ENCODE measurements around the gene RANBP1.

DNA sequence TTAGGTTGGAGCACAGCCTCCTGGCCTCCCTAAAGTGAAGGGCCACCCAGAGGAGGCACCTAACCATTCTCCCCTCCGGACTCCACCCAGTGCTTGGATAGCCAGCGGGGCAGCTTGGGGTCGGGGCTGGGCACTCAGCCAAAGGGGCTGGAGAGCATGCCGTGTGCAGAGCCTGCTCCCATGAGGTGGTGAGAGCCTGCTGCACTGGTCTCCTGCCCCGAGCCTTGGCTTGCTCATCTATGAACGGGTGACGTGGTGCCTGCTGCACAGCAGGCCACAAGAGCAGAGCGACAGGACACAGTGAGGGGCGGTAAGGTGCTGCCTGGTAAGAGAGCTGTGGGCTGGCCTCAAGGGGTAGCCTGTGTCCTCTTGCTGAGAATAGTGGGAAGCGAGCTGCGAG is 49.0 kb downstream of the RANBP1 start:
- TF ChIP-seq POLR2A (IDR thresholded peaks at IDR 0.05; ENCODE audit: low read depth) (no peak), EP300 (IDR thresholded peaks at IDR 0.05) (no peak), POLR2AphosphoS5 (IDR thresholded peaks at IDR 0.05) (no peak)
- TF ChIP-seq, protein P1, sequence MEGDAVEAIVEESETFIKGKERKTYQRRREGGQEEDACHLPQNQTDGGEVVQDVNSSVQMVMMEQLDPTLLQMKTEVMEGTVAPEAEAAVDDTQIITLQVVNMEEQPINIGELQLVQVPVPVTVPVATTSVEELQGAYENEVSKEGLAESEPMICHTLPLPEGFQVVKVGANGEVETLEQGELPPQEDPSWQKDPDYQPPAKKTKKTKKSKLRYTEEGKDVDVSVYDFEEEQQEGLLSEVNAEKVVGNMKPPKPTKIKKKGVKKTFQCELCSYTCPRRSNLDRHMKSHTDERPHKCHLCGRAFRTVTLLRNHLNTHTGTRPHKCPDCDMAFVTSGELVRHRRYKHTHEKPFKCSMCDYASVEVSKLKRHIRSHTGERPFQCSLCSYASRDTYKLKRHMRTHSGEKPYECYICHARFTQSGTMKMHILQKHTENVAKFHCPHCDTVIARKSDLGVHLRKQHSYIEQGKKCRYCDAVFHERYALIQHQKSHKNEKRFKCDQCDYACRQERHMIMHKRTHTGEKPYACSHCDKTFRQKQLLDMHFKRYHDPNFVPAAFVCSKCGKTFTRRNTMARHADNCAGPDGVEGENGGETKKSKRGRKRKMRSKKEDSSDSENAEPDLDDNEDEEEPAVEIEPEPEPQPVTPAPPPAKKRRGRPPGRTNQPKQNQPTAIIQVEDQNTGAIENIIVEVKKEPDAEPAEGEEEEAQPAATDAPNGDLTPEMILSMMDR (IDR thresholded peaks at IDR 0.05): no peak
